ENCODE results near the gene TRAF5.
"Not testable (repeated sequence)": the region's sequence is repeated elsewhere in the genome, so short reads cannot be mapped to it uniquely, and the experiment has no call there.

TRAF5 gene

GRCh38 chr1:211378844-211379243, 52.2 kb downstream of the TRAF5 start:
- no peak for DNase-seq (ENCODE audit: low read depth in 3 of 3)

- no peak for DNase-seq (ENCODE audit: low read depth in 3 of 3)
Observed at GRCh38 chr1:211379446-211379845, 52.8 kb downstream of the TRAF5 start.

GRCh38 chr1:211381481-211382181, 55.0 kb downstream of the TRAF5 start:
- DNase-seq (ENCODE audit: low read depth in 3 of 3): no peak

- no peak for DNase-seq (ENCODE audit: low read depth in 3 of 3)
Observed at GRCh38 chr1:211382182-211382713, 55.6 kb downstream of the TRAF5 start.

GRCh38 chr1:211382714-211383480, 56.3 kb downstream of the TRAF5 start:
- DNase-seq (ENCODE audit: low read depth in 3 of 3): peak; percentile 62 to 70 (median 70)

GRCh38 chr1:211384524-211384923, 57.9 kb downstream of the TRAF5 start:
- no peak for DNase-seq (ENCODE audit: low read depth in 3 of 3)

GRCh38 chr1:211386921-211387320, 60.3 kb downstream of the TRAF5 start:
- no peak for DNase-seq (ENCODE audit: low read depth in 3 of 3)

- DNase-seq (ENCODE audit: low read depth in 3 of 3): not testable (repeated sequence)
Observed at GRCh38 chr1:211390829-211391228, 64.2 kb downstream of the TRAF5 start.

- DNase-seq (ENCODE audit: low read depth in 3 of 3): no peak
Observed at GRCh38 chr1:211393203-211393602, 66.6 kb downstream of the TRAF5 start.

GRCh38 chr1:211398266-211398930, 71.8 kb downstream of the TRAF5 start:
- not testable (repeated sequence) for DNase-seq (ENCODE audit: low read depth in 3 of 3)

- DNase-seq (ENCODE audit: low read depth in 3 of 3): not testable (repeated sequence)
Observed at GRCh38 chr1:211399851-211400393, 73.3 kb downstream of the TRAF5 start.

- not testable (repeated sequence) for DNase-seq (ENCODE audit: low read depth in 3 of 3)
Observed at GRCh38 chr1:211401751-211402150, 75.1 kb downstream of the TRAF5 start.

- not testable (repeated sequence) for DNase-seq (ENCODE audit: low read depth in 3 of 3)
Observed at GRCh38 chr1:211406086-211406485, 79.5 kb downstream of the TRAF5 start.

- not testable (repeated sequence) for DNase-seq (ENCODE audit: low read depth in 3 of 3)
Observed at GRCh38 chr1:211407749-211408148, 81.1 kb downstream of the TRAF5 start.

- no peak for DNase-seq (ENCODE audit: low read depth in 3 of 3)
Observed at GRCh38 chr1:211411639-211412038, 85.0 kb downstream of the TRAF5 start.

GRCh38 chr1:211415700-211416099, 89.1 kb downstream of the TRAF5 start:
- no peak for DNase-seq (ENCODE audit: low read depth in 3 of 3)

- not testable (repeated sequence) for DNase-seq (ENCODE audit: low read depth in 3 of 3)
Observed at GRCh38 chr1:211416246-211416627, 89.6 kb downstream of the TRAF5 start.

GRCh38 chr1:211416628-211417323, 90.1 kb downstream of the TRAF5 start:
- peak; percentile 13 to 29 (median 22) for DNase-seq (ENCODE audit: low read depth in 3 of 3)

GRCh38 chr1:211420389-211420788, 93.8 kb downstream of the TRAF5 start:
- no peak for DNase-seq (ENCODE audit: low read depth in 3 of 3)

- no peak for DNase-seq (ENCODE audit: low read depth in 3 of 3)
Observed at GRCh38 chr1:211420845-211421454, 94.3 kb downstream of the TRAF5 start.

- no peak for DNase-seq (ENCODE audit: low read depth in 3 of 3)
Observed at GRCh38 chr1:211424018-211424417, 97.4 kb downstream of the TRAF5 start.

All from stimulated activated CD4-positive, alpha-beta T cell treated with anti-CD3 and anti-CD28 coated beads, TNF-alpha, amount 100 ng/mL, for 48 hours (primary cell).